IMR-90 (cell line): ENCODE results near the gene CEP128. TPM values are rescaled to one million over a fixed set of nuclear protein-coding genes. Genes with fewer than 3 reads are reported as not detected.

Source experiments
- ATAC-seq: fragments of 200-7000 bp; cut with Tn5 transposase; 2 replicates; pipeline ENCODE4 v1.9.1; 2020; ENCODE audit warnings: low read depth, mild to moderate bottlenecking, moderate library complexity
- BruUV-seq: library from RNA; stranded (reverse); fragments of 400-500 nt; replicated peaks from 2 replicates; lab custom pipeline; 2021; lab: Mats Ljungman, UMichigan
- CTCF ChIA-PET: fragments of 300-600 bp; formaldehyde crosslinking; extraction: SDS; loops from one replicate; lab custom pipeline; 2021; ENCODE audit warnings: antibody characterized with exemption; lab: Yijun Ruan, JAX
- POLR2A ChIA-PET: fragments of 300-600 bp; sonication (Branson Sonifier 250); formaldehyde crosslinking; loops from one replicate; lab custom pipeline; 2022; ENCODE audit warnings: antibody characterized with exemption; ENCODE audit not compliant: unreplicated experiment; lab: Charles Lee
- DNase-seq: peaks from one replicate; pipeline ENCODE4 v3.0.0; 2013
- H2AFZ ChIP-seq: replicated peaks from 2 replicates; pipeline ENCODE3; 2013; ENCODE audit warnings: low read length, mild to moderate bottlenecking; ENCODE audit not compliant: poor library complexity
- H2AK5ac ChIP-seq: 2 replicates; pipeline ENCODE4 v1.6.1; 2013; ENCODE audit warnings: low read depth, low read length, inconsistent platforms
- H2AK9ac ChIP-seq: replicated peaks from 2 replicates; pipeline ENCODE3; 2013; ENCODE audit warnings: mild to moderate bottlenecking, low read depth, low read length, moderate library complexity; ENCODE audit not compliant: poor library complexity
- H2BK120ac ChIP-seq: 2 replicates; pipeline ENCODE4 v1.6.1; 2013; ENCODE audit warnings: low read depth, low read length, inconsistent platforms
- H2BK15ac ChIP-seq: 3 replicates; pipeline ENCODE4 v1.6.1; 2013; ENCODE audit warnings: low read depth, low read length, inconsistent platforms
- H2BK20ac ChIP-seq: 2 replicates; pipeline ENCODE4 v1.6.1; 2013; ENCODE audit warnings: low read depth, mild to moderate bottlenecking, inconsistent platforms, low read length, moderate library complexity
- H2BK5ac ChIP-seq: 2 replicates; pipeline ENCODE4 v1.6.1; 2013; ENCODE audit warnings: mild to moderate bottlenecking, low read depth, low read length, inconsistent platforms; ENCODE audit not compliant: poor library complexity, severe bottlenecking
- H3K14ac ChIP-seq: replicated peaks from 2 replicates; pipeline ENCODE4 v1.6.1; 2013; ENCODE audit warnings: low read depth, low read length, inconsistent platforms
- H3K18ac ChIP-seq: 2 replicates; pipeline ENCODE4 v1.6.1; 2013; ENCODE audit warnings: low read depth, low read length, control low read depth
- H3K23ac ChIP-seq: 2 replicates; pipeline ENCODE4 v1.6.1; 2013; ENCODE audit warnings: low read depth, low read length, inconsistent platforms
- H3K27ac ChIP-seq: 2 replicates; pipeline ENCODE4 v1.5.1; 2013; ENCODE audit warnings: mild to moderate bottlenecking, control low read depth, low read length; ENCODE audit not compliant: insufficient read depth
- H3K27me3 ChIP-seq: 2 replicates; pipeline ENCODE4 v1.6.1; 2013; ENCODE audit warnings: low read length; ENCODE audit not compliant: control insufficient read depth, insufficient read depth
- H3K36me3 ChIP-seq: 2 replicates; pipeline ENCODE4 v1.6.1; 2013; ENCODE audit warnings: low read length, mixed read lengths; ENCODE audit not compliant: control insufficient read depth, insufficient read depth
- H3K4ac ChIP-seq: 2 replicates; pipeline ENCODE4 v1.6.1; 2013; ENCODE audit warnings: low read depth, low read length, inconsistent platforms
- H3K4me1 ChIP-seq: 2 replicates; pipeline ENCODE4 v1.6.1; 2013; ENCODE audit warnings: low read length, mixed read lengths; ENCODE audit not compliant: control insufficient read depth, insufficient read depth
- H3K4me2 ChIP-seq: 2 replicates; pipeline ENCODE4 v1.6.1; 2013; ENCODE audit warnings: low read depth, mild to moderate bottlenecking, control low read depth, low read length, moderate library complexity
- H3K4me3 ChIP-seq: 2 replicates; pipeline ENCODE4 v1.5.1; 2013; ENCODE audit warnings: low read depth, mild to moderate bottlenecking, control low read depth, low read length, moderate library complexity; ENCODE audit not compliant: insufficient read depth
- H3K56ac ChIP-seq: 2 replicates; pipeline ENCODE4 v1.6.1; 2013; ENCODE audit warnings: low read length, inconsistent platforms; ENCODE audit not compliant: insufficient read depth; ENCODE audit errors: extremely low read depth
- H3K79me1 ChIP-seq, 2 experiments: 2 replicates each; pipeline ENCODE4 v1.6.1; 2013; ENCODE audit warnings: low read length in 2 of 2, inconsistent platforms in 1 of 2, low read depth in 1 of 2
- H3K9ac ChIP-seq: 2 replicates; pipeline ENCODE4 v1.6.1; 2013; ENCODE audit warnings: low read depth, low read length, control low read depth
- H3K9me1 ChIP-seq: 2 replicates; pipeline ENCODE4 v1.6.1; 2013; ENCODE audit warnings: low read length, inconsistent platforms; ENCODE audit not compliant: insufficient read depth
- H3K9me3 ChIP-seq: 2 replicates; pipeline ENCODE4 v1.6.1; 2013; ENCODE audit warnings: low read length; ENCODE audit not compliant: control insufficient read depth, insufficient read depth
- H4K20me1 ChIP-seq: 2 replicates; pipeline ENCODE4 v1.6.1; 2013; ENCODE audit warnings: low read length, inconsistent platforms; ENCODE audit not compliant: insufficient read depth
- H4K5ac ChIP-seq: 2 replicates; pipeline ENCODE4 v1.6.1; 2013; ENCODE audit warnings: mild to moderate bottlenecking, low read depth, low read length, control low read depth
- H4K8ac ChIP-seq, 2 experiments: 2 replicates each; pipeline ENCODE4 v1.6.1; 2013; ENCODE audit warnings: low read depth in 2 of 2, low read length in 2 of 2, control low read depth in 1 of 2, inconsistent platforms in 1 of 2
- H4K91ac ChIP-seq: 2 replicates; pipeline ENCODE4 v1.6.1; 2013; ENCODE audit warnings: low read depth, low read length, inconsistent platforms; ENCODE audit not compliant: insufficient read depth
- BHLHE40 ChIP-seq: fragments of 150-350 bp; IDR thresholded peaks from 2 replicates; pipeline ENCODE4 v1.6.1; 2016; ENCODE audit warnings: mild to moderate bottlenecking, low read depth, low read length
- CEBPB ChIP-seq: IDR thresholded peaks from 2 replicates; pipeline ENCODE4 v1.6.1; 2012; ENCODE audit warnings: low read depth, low read length, improper control_type of control experiment
- CHD1 ChIP-seq: IDR thresholded peaks from 2 replicates; pipeline ENCODE4 v1.6.1; 2012; ENCODE audit warnings: low read depth, low read length, improper control_type of control experiment
- CTCF ChIP-seq: conservative IDR thresholded peaks from 2 replicates; pipeline ENCODE4 v1.5.1; 2012; ENCODE audit warnings: mild to moderate bottlenecking, low read depth, low read length, improper control_type of control experiment
- ELK1 ChIP-seq: fragments of 150-350 bp; IDR thresholded peaks from 2 replicates; pipeline ENCODE4 v1.6.1; 2016; ENCODE audit warnings: low read depth, mild to moderate bottlenecking, low read length, moderate library complexity, borderline replicate concordance
- FOS ChIP-seq: fragments of 150-350 bp; IDR thresholded peaks from 2 replicates; pipeline ENCODE4 v1.6.1; 2016; ENCODE audit warnings: low read depth, low read length
- MAFK ChIP-seq: IDR thresholded peaks from 2 replicates; pipeline ENCODE4 v1.6.1; 2012; ENCODE audit warnings: low read depth, low read length, improper control_type of control experiment
- MAZ ChIP-seq: IDR thresholded peaks from 2 replicates; pipeline ENCODE4 v1.6.1; 2012; ENCODE audit warnings: low read depth, mild to moderate bottlenecking, low read length, improper control_type of control experiment, moderate library complexity, borderline replicate concordance
- MXI1 ChIP-seq: IDR thresholded peaks from 2 replicates; pipeline ENCODE4 v1.6.1; 2012; ENCODE audit warnings: low read depth, mild to moderate bottlenecking, low read length, moderate library complexity, borderline replicate concordance
- RAD21 ChIP-seq: IDR thresholded peaks from 2 replicates; pipeline ENCODE4 v1.6.1; 2012; ENCODE audit warnings: low read length, improper control_type of control experiment
- RCOR1 ChIP-seq: IDR thresholded peaks from 2 replicates; pipeline ENCODE4 v1.6.1; 2012; ENCODE audit warnings: mild to moderate bottlenecking, low read length, improper control_type of control experiment; ENCODE audit not compliant: insufficient replicate concordance
- RFX5 ChIP-seq: IDR thresholded peaks from 2 replicates; pipeline ENCODE4 v1.8.0; 2012; ENCODE audit warnings: low read depth, mild to moderate bottlenecking, low read length, moderate library complexity
- SMC3 ChIP-seq: fragments of 150-350 bp; IDR thresholded peaks from 2 replicates; pipeline ENCODE4 v1.6.1; 2016; ENCODE audit warnings: low read depth, mild to moderate bottlenecking, antibody characterized with exemption, low read length, moderate library complexity
- WGBS, 2 experiments: methylation state at CpG; one replicate each; pipeline versions ENCODE4 v1.1.5 to v1.1.7; 2013; ENCODE audit warnings: missing lambda C conversion rate in 2 of 2; ENCODE audit not compliant: insufficient read length in 1 of 2; ENCODE audit errors: extremely low coverage in 2 of 2; 5-methylcytosine and 5-hydroxymethylcytosine counted together
- dilution Hi-C: fragments of 300-500 bp; cut with HindIII; formaldehyde crosslinking; loops from one replicate; pipeline ENCODE4 v1.14.3; 2018; ENCODE audit warnings: low sequenced_read_pairs; ENCODE audit not compliant: unreplicated experiment
- in situ Hi-C: fragments of 300-500 bp; cut with MboI; formaldehyde crosslinking; loops from 3 replicates; pipeline ENCODE4 v1.14.3; 2019; ENCODE audit warnings: low sequenced_read_pairs, inconsistent platforms, mixed read lengths
- intact Hi-C: fragments of 100-400 bp; cut with micrococcal nuclease; formaldehyde crosslinking; loops from 2 replicates; pipeline ENCODE4 v1.10.0; 2022
- polyA plus RNA-seq, 3 experiments: library from polyadenylated mRNA; depleted of rRNA; stranded (reverse); fragments of >200 nt; gene quantifications; 2 replicates each; pipeline ENCODE4 v1.2.3, GENCODE V29; 2012; ENCODE audit warnings: low replicate concordance in 1 of 3
- total RNA-seq: library from RNA; depleted of rRNA; stranded (reverse); fragments of >200 nt; gene quantifications from 2 replicates; pipeline ENCODE4 v1.2.3, GENCODE V29; 2012
- TF ChIP-seq, protein P1 (sequence below): fragments of 150-350 bp; IDR thresholded peaks from 2 replicates; pipeline ENCODE4 v1.6.1; 2017; ENCODE audit warnings: mild to moderate bottlenecking, antibody characterized with exemption, low read length, low read depth

Gene CEP128
- total and polyA plus RNA-seq, 2 of the 4 experiments (the other 2 are of a cell fraction) = 1.9 to 5.7 TPM

- H3K4me3 ChIP-seq = no peak overlapping the region
- H3K23ac ChIP-seq = no peak overlapping the region
- 0 out of 2 replicates have a peak, but pooled peaks cover 3% of the 10 kb centered on the region for H3K4me1 ChIP-seq
- no peak overlapping the region for H3K18ac ChIP-seq
- dilution Hi-C loops = no loop called here
- H2AK5ac ChIP-seq = no peak overlapping the region
- no peaks in the 10 kb centered on the region for H3K9me3 ChIP-seq
- H2BK15ac ChIP-seq = no peak overlapping the region
- no peak overlapping the region for H4K8ac ChIP-seq
- H3K79me1 ChIP-seq = no peaks in the 10 kb centered on the region
- H3K9me1 ChIP-seq = no peaks in the 10 kb centered on the region
- no peak overlapping the region for H4K5ac ChIP-seq
- H3K27ac ChIP-seq = no peak overlapping the region
- H4K20me1 ChIP-seq = no peaks in the 10 kb centered on the region
- H3K9ac ChIP-seq = no peak overlapping the region
- no peak overlapping the region for H4K91ac ChIP-seq
- H2AK9ac ChIP-seq = no peak overlapping the region
- H3K14ac ChIP-seq = no peak overlapping the region
- H3K4ac ChIP-seq = no peak overlapping the region
- no peak overlapping the region for H2AFZ ChIP-seq
- H2BK5ac ChIP-seq = no peak overlapping the region
- in situ Hi-C loops = no loop called here
- no peaks in the 10 kb centered on the region for H3K36me3 ChIP-seq
- ATAC-seq = no peak
- DNase-seq = peak; percentile 60
- no peak overlapping the region for H3K4me2 ChIP-seq
- no peak overlapping the region for H2BK20ac ChIP-seq
- no TSS peak for BruUV-seq
- no peak overlapping the region for H2BK120ac ChIP-seq
- ChIA-PET CTCF (no interaction called here), POLR2A (no interaction called here)
- no peaks in the 10 kb centered on the region for H3K27me3 ChIP-seq
- H3K56ac ChIP-seq = no peak overlapping the region
- intact Hi-C loops = no loop called here
- WGBS, 2 experiments = no CpG with 5 or more reads among the region's 4 CpGs
- no peak for TF ChIP-seq CEBPB
- TF ChIP-seq, protein P1, sequence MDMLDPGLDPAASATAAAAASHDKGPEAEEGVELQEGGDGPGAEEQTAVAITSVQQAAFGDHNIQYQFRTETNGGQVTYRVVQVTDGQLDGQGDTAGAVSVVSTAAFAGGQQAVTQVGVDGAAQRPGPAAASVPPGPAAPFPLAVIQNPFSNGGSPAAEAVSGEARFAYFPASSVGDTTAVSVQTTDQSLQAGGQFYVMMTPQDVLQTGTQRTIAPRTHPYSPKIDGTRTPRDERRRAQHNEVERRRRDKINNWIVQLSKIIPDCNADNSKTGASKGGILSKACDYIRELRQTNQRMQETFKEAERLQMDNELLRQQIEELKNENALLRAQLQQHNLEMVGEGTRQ = no peak
- TF ChIP-seq ELK1 = no peak
- no peak for TF ChIP-seq RFX5
- no peak for TF ChIP-seq MXI1
- no peak for TF ChIP-seq FOS
- TF ChIP-seq SMC3 = no peak
- TF ChIP-seq RAD21 = no peak
- TF ChIP-seq CTCF = no peak
- TF ChIP-seq RCOR1 = no peak
- TF ChIP-seq MAFK = no peak
- TF ChIP-seq BHLHE40 = no peak
- no peak for TF ChIP-seq MAZ
- no peak for TF ChIP-seq CHD1
Observed at GRCh38 chr14:80504781-80505180, 436.8 kb downstream of the CEP128 start.
